IMR-90 (cell line): ENCODE results near the gene PCDHA1. TPM values are rescaled to one million over a fixed set of nuclear protein-coding genes. Genes with fewer than 3 reads are reported as not detected.

Experiments
- ATAC-seq: fragments of 200-7000 bp; cut with Tn5 transposase; 2 replicates; pipeline ENCODE4 v1.9.1; 2020; ENCODE audit warnings: low read depth, mild to moderate bottlenecking, moderate library complexity
- BruUV-seq: library from RNA; stranded (reverse); fragments of 400-500 nt; replicated peaks from 2 replicates; lab custom pipeline; 2021; lab: Mats Ljungman, UMichigan
- CTCF ChIA-PET: fragments of 300-600 bp; formaldehyde crosslinking; extraction: SDS; loops from one replicate; lab custom pipeline; 2021; ENCODE audit warnings: antibody characterized with exemption; lab: Yijun Ruan, JAX
- POLR2A ChIA-PET: fragments of 300-600 bp; sonication (Branson Sonifier 250); formaldehyde crosslinking; loops from one replicate; lab custom pipeline; 2022; ENCODE audit warnings: antibody characterized with exemption; ENCODE audit not compliant: unreplicated experiment; lab: Charles Lee
- DNase-seq: peaks from one replicate; pipeline ENCODE4 v3.0.0; 2013
- H2AFZ ChIP-seq: replicated peaks from 2 replicates; pipeline ENCODE3; 2013; ENCODE audit warnings: low read length, mild to moderate bottlenecking; ENCODE audit not compliant: poor library complexity
- H2AK5ac ChIP-seq: 2 replicates; pipeline ENCODE4 v1.6.1; 2013; ENCODE audit warnings: low read depth, low read length, inconsistent platforms
- H2AK9ac ChIP-seq: replicated peaks from 2 replicates; pipeline ENCODE3; 2013; ENCODE audit warnings: mild to moderate bottlenecking, low read depth, low read length, moderate library complexity; ENCODE audit not compliant: poor library complexity
- H2BK120ac ChIP-seq: 2 replicates; pipeline ENCODE4 v1.6.1; 2013; ENCODE audit warnings: low read depth, low read length, inconsistent platforms
- H2BK15ac ChIP-seq: 3 replicates; pipeline ENCODE4 v1.6.1; 2013; ENCODE audit warnings: low read depth, low read length, inconsistent platforms
- H2BK20ac ChIP-seq: 2 replicates; pipeline ENCODE4 v1.6.1; 2013; ENCODE audit warnings: low read depth, mild to moderate bottlenecking, inconsistent platforms, low read length, moderate library complexity
- H2BK5ac ChIP-seq: 2 replicates; pipeline ENCODE4 v1.6.1; 2013; ENCODE audit warnings: mild to moderate bottlenecking, low read depth, low read length, inconsistent platforms; ENCODE audit not compliant: poor library complexity, severe bottlenecking
- H3K14ac ChIP-seq: replicated peaks from 2 replicates; pipeline ENCODE4 v1.6.1; 2013; ENCODE audit warnings: low read depth, low read length, inconsistent platforms
- H3K18ac ChIP-seq: 2 replicates; pipeline ENCODE4 v1.6.1; 2013; ENCODE audit warnings: low read depth, low read length, control low read depth
- H3K23ac ChIP-seq: 2 replicates; pipeline ENCODE4 v1.6.1; 2013; ENCODE audit warnings: low read depth, low read length, inconsistent platforms
- H3K27ac ChIP-seq: 2 replicates; pipeline ENCODE4 v1.5.1; 2013; ENCODE audit warnings: mild to moderate bottlenecking, control low read depth, low read length; ENCODE audit not compliant: insufficient read depth
- H3K27me3 ChIP-seq: 2 replicates; pipeline ENCODE4 v1.6.1; 2013; ENCODE audit warnings: low read length; ENCODE audit not compliant: control insufficient read depth, insufficient read depth
- H3K36me3 ChIP-seq: 2 replicates; pipeline ENCODE4 v1.6.1; 2013; ENCODE audit warnings: low read length, mixed read lengths; ENCODE audit not compliant: control insufficient read depth, insufficient read depth
- H3K4ac ChIP-seq: 2 replicates; pipeline ENCODE4 v1.6.1; 2013; ENCODE audit warnings: low read depth, low read length, inconsistent platforms
- H3K4me1 ChIP-seq: 2 replicates; pipeline ENCODE4 v1.6.1; 2013; ENCODE audit warnings: low read length, mixed read lengths; ENCODE audit not compliant: control insufficient read depth, insufficient read depth
- H3K4me2 ChIP-seq: 2 replicates; pipeline ENCODE4 v1.6.1; 2013; ENCODE audit warnings: low read depth, mild to moderate bottlenecking, control low read depth, low read length, moderate library complexity
- H3K4me3 ChIP-seq: 2 replicates; pipeline ENCODE4 v1.5.1; 2013; ENCODE audit warnings: low read depth, mild to moderate bottlenecking, control low read depth, low read length, moderate library complexity; ENCODE audit not compliant: insufficient read depth
- H3K56ac ChIP-seq: 2 replicates; pipeline ENCODE4 v1.6.1; 2013; ENCODE audit warnings: low read length, inconsistent platforms; ENCODE audit not compliant: insufficient read depth; ENCODE audit errors: extremely low read depth
- H3K79me1 ChIP-seq, 2 experiments: 2 replicates each; pipeline ENCODE4 v1.6.1; 2013; ENCODE audit warnings: low read length in 2 of 2, inconsistent platforms in 1 of 2, low read depth in 1 of 2
- H3K9ac ChIP-seq: 2 replicates; pipeline ENCODE4 v1.6.1; 2013; ENCODE audit warnings: low read depth, low read length, control low read depth
- H3K9me1 ChIP-seq: 2 replicates; pipeline ENCODE4 v1.6.1; 2013; ENCODE audit warnings: low read length, inconsistent platforms; ENCODE audit not compliant: insufficient read depth
- H3K9me3 ChIP-seq: 2 replicates; pipeline ENCODE4 v1.6.1; 2013; ENCODE audit warnings: low read length; ENCODE audit not compliant: control insufficient read depth, insufficient read depth
- H4K20me1 ChIP-seq: 2 replicates; pipeline ENCODE4 v1.6.1; 2013; ENCODE audit warnings: low read length, inconsistent platforms; ENCODE audit not compliant: insufficient read depth
- H4K5ac ChIP-seq: 2 replicates; pipeline ENCODE4 v1.6.1; 2013; ENCODE audit warnings: mild to moderate bottlenecking, low read depth, low read length, control low read depth
- H4K8ac ChIP-seq, 2 experiments: 2 replicates each; pipeline ENCODE4 v1.6.1; 2013; ENCODE audit warnings: low read depth in 2 of 2, low read length in 2 of 2, control low read depth in 1 of 2, inconsistent platforms in 1 of 2
- H4K91ac ChIP-seq: 2 replicates; pipeline ENCODE4 v1.6.1; 2013; ENCODE audit warnings: low read depth, low read length, inconsistent platforms; ENCODE audit not compliant: insufficient read depth
- CHD1 ChIP-seq: IDR thresholded peaks from 2 replicates; pipeline ENCODE4 v1.6.1; 2012; ENCODE audit warnings: low read depth, low read length, improper control_type of control experiment
- ELK1 ChIP-seq: fragments of 150-350 bp; IDR thresholded peaks from 2 replicates; pipeline ENCODE4 v1.6.1; 2016; ENCODE audit warnings: low read depth, mild to moderate bottlenecking, low read length, moderate library complexity, borderline replicate concordance
- FOS ChIP-seq: fragments of 150-350 bp; IDR thresholded peaks from 2 replicates; pipeline ENCODE4 v1.6.1; 2016; ENCODE audit warnings: low read depth, low read length
- MAFK ChIP-seq: IDR thresholded peaks from 2 replicates; pipeline ENCODE4 v1.6.1; 2012; ENCODE audit warnings: low read depth, low read length, improper control_type of control experiment
- MAZ ChIP-seq: IDR thresholded peaks from 2 replicates; pipeline ENCODE4 v1.6.1; 2012; ENCODE audit warnings: low read depth, mild to moderate bottlenecking, low read length, improper control_type of control experiment, moderate library complexity, borderline replicate concordance
- RCOR1 ChIP-seq: IDR thresholded peaks from 2 replicates; pipeline ENCODE4 v1.6.1; 2012; ENCODE audit warnings: mild to moderate bottlenecking, low read length, improper control_type of control experiment; ENCODE audit not compliant: insufficient replicate concordance
- SMC3 ChIP-seq: fragments of 150-350 bp; IDR thresholded peaks from 2 replicates; pipeline ENCODE4 v1.6.1; 2016; ENCODE audit warnings: low read depth, mild to moderate bottlenecking, antibody characterized with exemption, low read length, moderate library complexity
- USF2 ChIP-seq: fragments of 150-350 bp; IDR thresholded peaks from 2 replicates; pipeline ENCODE4 v1.6.1; 2017; ENCODE audit warnings: mild to moderate bottlenecking, antibody characterized with exemption, low read length, low read depth
- WGBS, 2 experiments: methylation state at CpG; one replicate each; pipeline versions ENCODE4 v1.1.5 to v1.1.7; 2013; ENCODE audit warnings: missing lambda C conversion rate in 2 of 2; ENCODE audit not compliant: insufficient read length in 1 of 2; ENCODE audit errors: extremely low coverage in 2 of 2; 5-methylcytosine and 5-hydroxymethylcytosine counted together
- dilution Hi-C: fragments of 300-500 bp; cut with HindIII; formaldehyde crosslinking; loops from one replicate; pipeline ENCODE4 v1.14.3; 2018; ENCODE audit warnings: low sequenced_read_pairs; ENCODE audit not compliant: unreplicated experiment
- in situ Hi-C: fragments of 300-500 bp; cut with MboI; formaldehyde crosslinking; loops from 3 replicates; pipeline ENCODE4 v1.14.3; 2019; ENCODE audit warnings: low sequenced_read_pairs, inconsistent platforms, mixed read lengths
- intact Hi-C: fragments of 100-400 bp; cut with micrococcal nuclease; formaldehyde crosslinking; loops from 2 replicates; pipeline ENCODE4 v1.10.0; 2022
- polyA plus RNA-seq, 3 experiments: library from polyadenylated mRNA; depleted of rRNA; stranded (reverse); fragments of >200 nt; gene quantifications; 2 replicates each; pipeline ENCODE4 v1.2.3, GENCODE V29; 2012; ENCODE audit warnings: low replicate concordance in 1 of 3
- total RNA-seq: library from RNA; depleted of rRNA; stranded (reverse); fragments of >200 nt; gene quantifications from 2 replicates; pipeline ENCODE4 v1.2.3, GENCODE V29; 2012

The PCDHA1 gene
- total and polyA plus RNA-seq, 2 of the 4 experiments (the other 2 are of a cell fraction) = under 0.01 to 0.05 TPM

GRCh38 chr5:140923601-140924000 lies 137.7 kb downstream of the PCDHA1 start:
- no peak overlapping the region for H3K4me2 ChIP-seq
- no peak overlapping the region for H2AK5ac ChIP-seq
- H3K56ac ChIP-seq = no peak overlapping the region
- no peaks in the 10 kb centered on the region for H4K20me1 ChIP-seq
- no peak overlapping the region for H2BK5ac ChIP-seq
- CTCF ChIA-PET = no interaction called here
- H3K9ac ChIP-seq = no peak overlapping the region
- no peaks in the 10 kb centered on the region for H3K9me1 ChIP-seq
- no CpG with 5 or more reads among the region's 4 CpGs for WGBS, 2 experiments
- no peak overlapping the region for H2AK9ac ChIP-seq
- H3K9me3 ChIP-seq = peaks cover 13% of the 10 kb centered on the region
- H3K27ac ChIP-seq = no peak overlapping the region
- H3K79me1 ChIP-seq = no peaks in the 10 kb centered on the region
- H2BK120ac ChIP-seq = no peak overlapping the region
- no peak overlapping the region for H3K4ac ChIP-seq
- H3K27me3 ChIP-seq = no peaks in the 10 kb centered on the region
- no peak overlapping the region for H3K18ac ChIP-seq
- dilution Hi-C loops (no loop called here), intact Hi-C loops (no loop called here), in situ Hi-C loops (no loop called here)
- no peak overlapping the region for H3K14ac ChIP-seq
- H3K4me3 ChIP-seq = no peak overlapping the region
- H2BK20ac ChIP-seq = no peak overlapping the region
- ATAC-seq (no peak), DNase-seq (no peak)
- H3K36me3 ChIP-seq = no peaks in the 10 kb centered on the region
- no peak overlapping the region for H4K5ac ChIP-seq
- no TSS peak for BruUV-seq
- H2BK15ac ChIP-seq = no peak overlapping the region
- H4K8ac ChIP-seq = no peak overlapping the region
- POLR2A ChIA-PET = no interaction called here
- TF ChIP-seq ELK1 (no peak), USF2 (no peak), MAFK (no peak), SMC3 (no peak), CHD1 (no peak), MAZ (no peak), RCOR1 (no peak), FOS (no peak)
- H3K23ac ChIP-seq = no peak overlapping the region
- no peak overlapping the region for H4K91ac ChIP-seq
- H3K4me1 ChIP-seq = no peaks in the 10 kb centered on the region
- H2AFZ ChIP-seq = no peak overlapping the region
